Measurements from ENCODE around the gene HNRNPA3.
"Not testable (repeated sequence)": the region's sequence is repeated elsewhere in the genome, so short reads cannot be mapped to it uniquely, and the experiment has no call there.

HNRNPA3 gene

GRCh38 chr2:177217247-177217843, 4.8 kb downstream of the HNRNPA3 start:
- H3K36me3 ChIP-seq (ENCODE audit: control insufficient read depth, low read length): peaks cover 91% of the 10 kb centered on the region
- no peaks in the 10 kb centered on the region for H3K27me3 ChIP-seq (ENCODE audit: control insufficient read depth, low read length)
- H3K9me3 ChIP-seq (ENCODE audit: control insufficient read depth, insufficient read depth, low read length): no peaks in the 10 kb centered on the region
- peaks cover 67% of the 10 kb centered on the region for H3F3A ChIP-seq (ENCODE audit: control insufficient read depth, insufficient read depth)
- H3K4me2 ChIP-seq (ENCODE audit: low read length): no peak overlapping the region
- TF ChIP-seq CTCF (IDR thresholded peaks at IDR 0.05; ENCODE audit: low read depth, low read length, poor library complexity, severe bottlenecking): no peak
- H3K4me3 ChIP-seq (ENCODE audit: low read length): no peak overlapping the region
- H4K20me1 ChIP-seq (ENCODE audit: control insufficient read depth, insufficient read depth, low read depth, low read length): peaks cover 32% of the 10 kb centered on the region
- H3K9me2 ChIP-seq (replicated peaks; ENCODE audit: control insufficient read depth, low read length): no peaks in the 10 kb centered on the region
- H3K4me1 ChIP-seq (ENCODE audit: control insufficient read depth, low read length): peaks cover 26% of the 10 kb centered on the region
- peaks cover 68% of the 10 kb centered on the region for H3K79me2 ChIP-seq (ENCODE audit: control insufficient read depth, low read length)
- H3K27ac ChIP-seq (ENCODE audit: low read depth, low read length): no peak overlapping the region

- not testable (repeated sequence) for H3K27ac ChIP-seq (ENCODE audit: low read depth, low read length)
- peaks cover 45% of the 10 kb centered on the region for H3K79me2 ChIP-seq (ENCODE audit: control insufficient read depth, low read length)
Measured at GRCh38 chr2:177219787-177220186, 7.2 kb downstream of the HNRNPA3 start.

GRCh38 chr2:177221534-177221933, 8.9 kb downstream of the HNRNPA3 start:
- Histone ChIP-seq H3K9me3 (ENCODE audit: control insufficient read depth, insufficient read depth, low read length) (no peaks in the 10 kb centered on the region), H3K36me3 (ENCODE audit: control insufficient read depth, low read length) (peaks cover 63% of the 10 kb centered on the region), H3K27me3 (ENCODE audit: control insufficient read depth, low read length) (no peaks in the 10 kb centered on the region), H3K9me2 (replicated peaks; ENCODE audit: control insufficient read depth, low read length) (no peaks in the 10 kb centered on the region), H3K4me2 (ENCODE audit: low read length) (no peak overlapping the region), H3K4me1 (ENCODE audit: control insufficient read depth, low read length) (peaks cover 5% of the 10 kb centered on the region; the same call in 1 of the 2 replicates), H3F3A (ENCODE audit: control insufficient read depth, insufficient read depth) (peaks cover 87% of the 10 kb centered on the region), H3K27ac (ENCODE audit: low read depth, low read length) (no peak overlapping the region), H4K20me1 (ENCODE audit: control insufficient read depth, insufficient read depth, low read depth, low read length) (peaks cover 17% of the 10 kb centered on the region), H3K4me3 (ENCODE audit: low read length) (no peak overlapping the region), H3K79me2 (ENCODE audit: control insufficient read depth, low read length) (peaks cover 28% of the 10 kb centered on the region)
- no peak for TF ChIP-seq CTCF (IDR thresholded peaks at IDR 0.05; ENCODE audit: low read depth, low read length, poor library complexity, severe bottlenecking)
- no peak for TF ChIP-seq EZH2phosphoT487 (IDR thresholded peaks at IDR 0.05; ENCODE audit: borderline replicate concordance, low read length)

More at GRCh38 chr2:177219787-177220186, 7.2 kb downstream of the HNRNPA3 start:
- peaks cover 16% of the 10 kb centered on the region for H3K4me1 ChIP-seq (ENCODE audit: control insufficient read depth, low read length)
- H4K20me1 ChIP-seq (ENCODE audit: control insufficient read depth, insufficient read depth, low read depth, low read length): peaks cover 19% of the 10 kb centered on the region
- H3K36me3 ChIP-seq (ENCODE audit: control insufficient read depth, low read length): peaks cover 81% of the 10 kb centered on the region
- not testable (repeated sequence) for H3K4me3 ChIP-seq (ENCODE audit: low read length); H3K9me2 ChIP-seq (replicated peaks; ENCODE audit: control insufficient read depth, low read length); H3K9me3 ChIP-seq (ENCODE audit: control insufficient read depth, insufficient read depth, low read length); H3K27me3 ChIP-seq (ENCODE audit: control insufficient read depth, low read length); H3K4me2 ChIP-seq (ENCODE audit: low read length)
- peaks cover 78% of the 10 kb centered on the region for H3F3A ChIP-seq (ENCODE audit: control insufficient read depth, insufficient read depth)

GRCh38 chr2:177221970-177222369, 9.4 kb downstream of the HNRNPA3 start:
- Histone ChIP-seq H4K20me1 (ENCODE audit: control insufficient read depth, insufficient read depth, low read depth, low read length) (peaks cover 16% of the 10 kb centered on the region), H3K36me3 (ENCODE audit: control insufficient read depth, low read length) (peaks cover 59% of the 10 kb centered on the region), H3K4me1 (ENCODE audit: control insufficient read depth, low read length) (peaks cover 9% of the 10 kb centered on the region), H3K9me2 (replicated peaks; ENCODE audit: control insufficient read depth, low read length) (no peaks in the 10 kb centered on the region), H3F3A (ENCODE audit: control insufficient read depth, insufficient read depth) (peaks cover 85% of the 10 kb centered on the region), H3K9me3 (ENCODE audit: control insufficient read depth, insufficient read depth, low read length) (no peaks in the 10 kb centered on the region), H3K4me3 (ENCODE audit: low read length) (no peak overlapping the region), H3K27me3 (ENCODE audit: control insufficient read depth, low read length) (no peaks in the 10 kb centered on the region), H3K4me2 (ENCODE audit: low read length) (no peak overlapping the region), H3K79me2 (ENCODE audit: control insufficient read depth, low read length) (peaks cover 24% of the 10 kb centered on the region), H3K27ac (ENCODE audit: low read depth, low read length) (no peak overlapping the region)
- TF ChIP-seq EZH2phosphoT487 (IDR thresholded peaks at IDR 0.05; ENCODE audit: borderline replicate concordance, low read length) (no peak), CTCF (IDR thresholded peaks at IDR 0.05; ENCODE audit: low read depth, low read length, poor library complexity, severe bottlenecking) (no peak)

GRCh38 chr2:177223436-177223835, 10.8 kb downstream of the HNRNPA3 start:
- Histone ChIP-seq H4K20me1 (ENCODE audit: control insufficient read depth, insufficient read depth, low read depth, low read length) (peaks cover 12% of the 10 kb centered on the region), H3K36me3 (ENCODE audit: control insufficient read depth, low read length) (peaks cover 44% of the 10 kb centered on the region), H3K4me1 (ENCODE audit: control insufficient read depth, low read length) (peaks cover 13% of the 10 kb centered on the region), H3F3A (ENCODE audit: control insufficient read depth, insufficient read depth) (peaks cover 84% of the 10 kb centered on the region)
- H3K79me2 ChIP-seq (ENCODE audit: control insufficient read depth, low read length); H3K4me2 ChIP-seq (ENCODE audit: low read length); H3K27ac ChIP-seq (ENCODE audit: low read depth, low read length); H3K4me3 ChIP-seq (ENCODE audit: low read length); H3K9me3 ChIP-seq (ENCODE audit: control insufficient read depth, insufficient read depth, low read length); H3K27me3 ChIP-seq (ENCODE audit: control insufficient read depth, low read length); H3K9me2 ChIP-seq (replicated peaks; ENCODE audit: control insufficient read depth, low read length): not testable (repeated sequence)
